ENCODE measurements around the gene ADAMTS18. TPM values are rescaled to one million over a fixed set of nuclear protein-coding genes. Genes with fewer than 3 reads are reported as not detected.

The ADAMTS18 gene
- total and polyA plus RNA-seq, 8 donors = 0.18 to 4.6 (median 3.6) TPM; not detected in 1

- no peaks in the 10 kb centered on the region for H3K36me3 ChIP-seq
- intact Hi-C loops (cut with DNase I) = no loop called here
- DNase-seq = no peak
- no peaks in the 10 kb centered on the region for H3K9me3 ChIP-seq
- H3K4me3 ChIP-seq = no peak overlapping the region
- TF ChIP-seq CTCF (IDR thresholded peaks at IDR 0.05) = no peak
- H3K4me1 ChIP-seq = no peaks in the 10 kb centered on the region
- no peaks in the 10 kb centered on the region for H3K27me3 ChIP-seq
- no peak overlapping the region for H3K27ac ChIP-seq
- no peak for ATAC-seq
Observed at GRCh38 chr16:77336637-77337036, 98.2 kb downstream of the ADAMTS18 start.

GRCh38 chr16:77335652-77336234 lies 99.1 kb downstream of the ADAMTS18 start:
- no peaks in the 10 kb centered on the region for H3K27me3 ChIP-seq
- ATAC-seq = no peak
- no peaks in the 10 kb centered on the region for H3K9me3 ChIP-seq
- no peak for TF ChIP-seq CTCF (IDR thresholded peaks at IDR 0.05)
- intact Hi-C loops (cut with DNase I) = no loop called here
- no peaks in the 10 kb centered on the region for H3K36me3 ChIP-seq
- H3K4me3 ChIP-seq = no peak overlapping the region
- H3K4me1 ChIP-seq = no peaks in the 10 kb centered on the region
- H3K27ac ChIP-seq = no peak overlapping the region
- peak in 1 of 4 donors; percentile 57 for DNase-seq

GRCh38 chr16:77332792-77333191 lies 102.0 kb downstream of the ADAMTS18 start:
- intact Hi-C loops (cut with DNase I) = no loop called here
- Histone ChIP-seq H3K27ac (no peak overlapping the region), H3K4me3 (no peak overlapping the region), H3K4me1 (no peaks in the 10 kb centered on the region), H3K9me3 (no peaks in the 10 kb centered on the region), H3K27me3 (no peaks in the 10 kb centered on the region), H3K36me3 (no peaks in the 10 kb centered on the region)
- TF ChIP-seq CTCF (IDR thresholded peaks at IDR 0.05) = no peak
- no peak for ATAC-seq
- DNase-seq = no peak

- no peaks in the 10 kb centered on the region for H3K36me3 ChIP-seq
- H3K4me1 ChIP-seq = no peaks in the 10 kb centered on the region
- ATAC-seq (peak; percentile 23), DNase-seq (no peak)
- no peak overlapping the region for H3K27ac ChIP-seq
- no peaks in the 10 kb centered on the region for H3K9me3 ChIP-seq
- no peak overlapping the region for H3K4me3 ChIP-seq
- no peaks in the 10 kb centered on the region for H3K27me3 ChIP-seq
- no peak for TF ChIP-seq CTCF (IDR thresholded peaks at IDR 0.05)
- intact Hi-C loops (cut with DNase I) = no loop called here
Observed at GRCh38 chr16:77331802-77332586, 102.8 kb downstream of the ADAMTS18 start.

GRCh38 chr16:77331043-77331442 lies 103.8 kb downstream of the ADAMTS18 start:
- H3K27ac ChIP-seq = no peak overlapping the region
- H3K36me3 ChIP-seq = no peaks in the 10 kb centered on the region
- H3K4me1 ChIP-seq = no peaks in the 10 kb centered on the region
- no peaks in the 10 kb centered on the region for H3K27me3 ChIP-seq
- DNase-seq = no peak
- no peaks in the 10 kb centered on the region for H3K9me3 ChIP-seq
- TF ChIP-seq CTCF (IDR thresholded peaks at IDR 0.05) = no peak
- ATAC-seq = no peak
- intact Hi-C loops (cut with DNase I) = no loop called here
- H3K4me3 ChIP-seq = no peak overlapping the region

Data from left lung (tissue), 10 donors.